GM15510 (cell line): ENCODE data around the gene MOB3A.

Source experiments
- POLR2A ChIP-seq: IDR thresholded peaks from 3 replicates; pipeline ENCODE4 v1.6.1; 2011; ENCODE audit warnings: borderline replicate concordance; ENCODE audit not compliant: insufficient read length; ENCODE audit errors: extremely low read depth

Gene MOB3A

DNA sequence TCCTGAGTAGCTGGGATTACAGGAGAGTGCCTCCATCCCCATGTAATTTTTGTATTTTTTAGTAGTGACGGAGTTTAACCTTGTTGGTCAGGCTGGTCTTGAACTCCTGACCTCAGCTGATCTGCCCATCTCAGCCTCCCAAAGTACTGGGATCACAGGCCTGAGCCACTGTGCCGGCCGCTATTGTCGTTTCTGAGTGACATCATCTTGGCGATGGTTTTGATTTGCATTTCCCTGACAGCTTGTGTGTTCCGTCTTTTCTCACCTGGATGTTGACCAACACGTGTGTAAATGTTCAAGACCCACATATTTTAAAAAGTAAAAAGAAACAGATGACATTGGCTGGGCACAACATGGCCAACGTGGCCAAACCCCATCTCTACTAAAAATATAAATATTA, 32.3 kb downstream of the MOB3A start:
- no peak for TF ChIP-seq POLR2A

DNA sequence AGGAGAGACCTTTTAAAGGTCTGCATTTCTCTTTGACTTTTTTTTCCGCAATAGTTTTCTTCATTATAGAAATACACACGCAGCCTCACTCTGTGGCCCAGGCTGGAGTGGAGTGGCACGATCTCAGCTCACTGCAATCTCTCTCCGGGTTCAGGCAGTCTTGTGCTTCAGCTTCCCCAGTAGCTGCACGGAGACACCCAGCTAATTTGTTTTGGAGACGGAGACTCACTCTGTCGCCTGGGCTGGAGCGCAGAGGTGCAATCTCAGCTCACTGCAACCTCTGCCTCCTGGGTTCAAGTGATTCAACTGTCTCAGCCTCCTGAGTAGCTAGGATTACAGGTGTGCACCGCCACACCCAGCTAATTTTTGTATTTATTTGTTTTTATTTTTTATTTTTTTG, 33.4 kb downstream of the MOB3A start:
- TF ChIP-seq POLR2A: no peak

DNA sequence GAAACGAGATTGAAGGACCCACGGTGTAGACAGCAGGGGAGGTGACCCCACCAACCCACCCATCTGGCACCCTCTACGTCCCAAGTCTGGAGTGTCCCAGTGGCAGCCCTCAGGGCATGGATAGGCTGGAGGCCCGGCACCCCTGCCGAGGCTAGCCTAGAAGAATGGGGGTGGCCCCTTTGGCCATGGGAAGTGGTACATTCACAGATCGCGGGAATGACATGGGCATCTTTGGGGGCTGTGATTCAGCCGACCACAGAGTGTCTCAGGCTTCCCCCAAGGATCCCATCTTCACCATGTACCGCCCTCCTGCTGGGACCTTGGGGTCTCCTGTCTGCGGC, 33.8 kb downstream of the MOB3A start:
- no peak for TF ChIP-seq POLR2A

- TF ChIP-seq POLR2A: peak; percentile 69
Observed at GRCh38 chr19:2061495-2062388, 34.4 kb downstream of the MOB3A start.

- TF ChIP-seq POLR2A: peak; percentile 59
Observed at GRCh38 chr19:2060884-2061494, 35.1 kb downstream of the MOB3A start.

GRCh38 chr19:2059422-2060201, 36.5 kb downstream of the MOB3A start:
- TF ChIP-seq POLR2A: no peak

DNA sequence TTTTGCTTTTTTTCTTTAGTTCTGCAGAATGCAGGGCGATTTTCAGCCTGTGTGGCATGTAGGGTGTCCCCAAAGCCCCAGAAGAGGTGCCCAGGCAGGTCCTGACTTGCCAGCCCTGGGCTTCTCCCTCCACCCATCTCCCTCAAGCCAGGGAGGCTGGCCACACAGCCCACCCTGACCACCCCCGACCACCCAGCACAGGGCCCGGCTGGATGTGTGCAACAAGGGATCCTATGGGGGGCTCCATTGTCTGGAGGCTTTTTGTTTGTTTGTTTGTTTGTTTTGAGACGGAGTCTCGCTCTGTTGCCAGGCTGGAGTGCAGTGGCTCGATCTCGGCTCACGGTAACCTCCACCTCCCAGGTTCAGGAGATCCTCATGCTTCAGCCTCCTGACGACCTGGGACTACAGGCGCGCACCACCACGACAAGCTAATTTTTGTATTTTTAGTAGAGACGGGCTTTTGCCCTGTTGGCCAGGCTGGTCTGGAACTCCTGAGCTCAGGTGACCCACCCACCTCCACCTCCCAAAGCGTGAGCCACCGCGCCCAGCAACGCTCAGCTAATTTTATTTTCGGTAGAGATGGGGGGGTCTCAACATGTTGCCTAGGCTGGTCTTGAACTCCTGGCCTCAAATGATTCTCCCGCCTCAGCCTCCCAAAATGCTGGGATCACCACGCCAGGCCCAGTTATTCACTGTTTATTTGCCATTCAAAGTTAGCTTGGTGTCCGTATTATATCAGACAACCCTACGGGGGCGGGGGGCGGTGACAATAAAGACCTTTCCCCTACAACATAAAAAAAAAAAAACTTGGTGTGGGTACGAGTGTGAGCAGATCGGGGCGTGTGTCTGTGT, 37.3 kb downstream of the MOB3A start:
- TF ChIP-seq POLR2A: no peak

- TF ChIP-seq POLR2A: no peak
Observed at GRCh38 chr19:2057484-2058469, 38.3 kb downstream of the MOB3A start.

GRCh38 chr19:2056837-2057192, 39.3 kb downstream of the MOB3A start:
- no peak for TF ChIP-seq POLR2A

DNA sequence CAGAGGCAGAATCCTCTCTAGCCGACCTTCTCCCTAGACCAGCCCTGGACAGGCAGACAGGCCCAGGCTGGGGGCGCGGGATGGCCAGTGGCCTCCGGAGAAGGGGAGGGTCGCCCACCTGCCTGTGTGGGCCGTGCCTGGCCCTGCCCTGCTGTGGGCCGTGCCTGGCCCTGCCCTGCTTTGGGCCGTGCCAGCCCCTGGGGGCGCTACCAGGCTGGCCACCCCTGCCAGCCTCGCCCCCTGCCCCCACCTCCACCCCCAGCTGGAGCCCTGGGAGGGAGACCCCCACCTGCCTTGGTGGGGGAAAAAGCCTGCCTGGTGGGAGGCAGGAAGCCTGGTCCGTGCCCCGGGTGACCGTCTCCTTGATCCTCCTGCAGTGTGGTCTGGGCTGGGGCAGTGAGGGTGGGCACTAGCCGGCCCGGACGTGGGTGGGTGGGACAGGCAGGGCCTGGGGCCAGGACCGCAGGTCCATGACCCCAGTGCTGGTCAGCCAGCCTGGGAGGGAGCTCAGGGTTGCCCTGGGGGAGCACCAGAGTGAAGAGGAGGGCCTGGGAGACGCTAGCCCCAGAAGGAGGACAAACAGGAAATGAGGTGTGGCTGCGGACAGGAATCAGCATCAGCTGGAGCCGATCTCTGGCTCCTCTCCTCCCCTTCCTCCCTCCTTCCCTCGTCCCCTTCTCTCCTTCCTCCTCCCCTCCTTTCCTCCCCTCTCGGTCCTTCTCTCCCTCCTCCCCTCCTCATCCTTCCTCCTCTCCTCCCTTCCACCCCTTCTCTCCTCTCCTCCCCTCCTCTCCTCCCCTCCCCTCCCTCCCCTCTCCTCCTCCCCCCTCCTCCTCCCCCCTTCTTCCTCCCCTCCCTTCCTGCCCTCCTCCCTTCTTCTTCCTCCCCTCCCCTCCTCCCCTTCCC, 39.9 kb downstream of the MOB3A start:
- peak; percentile 37 for TF ChIP-seq POLR2A

DNA sequence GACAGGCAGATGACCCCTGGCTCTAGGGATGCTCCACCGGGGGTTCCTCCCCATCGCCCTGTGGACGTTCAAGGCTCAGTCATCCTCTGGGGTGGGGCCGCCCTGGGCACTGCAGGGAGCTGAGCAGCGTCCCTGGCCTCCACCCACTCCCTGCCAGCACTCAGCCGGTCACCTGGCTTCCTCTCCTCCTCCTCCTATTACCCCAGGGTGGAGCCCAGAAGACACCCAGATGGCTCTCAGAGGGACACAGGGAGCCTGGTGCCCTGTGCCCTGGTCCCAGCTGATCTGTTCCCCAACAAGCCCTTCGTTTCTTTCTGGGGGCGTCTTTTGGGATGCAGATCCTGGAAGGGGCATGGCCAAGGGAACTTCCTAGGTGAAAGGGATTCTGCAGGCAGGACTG, 41.4 kb downstream of the MOB3A start:
- TF ChIP-seq POLR2A: peak; percentile 32

DNA sequence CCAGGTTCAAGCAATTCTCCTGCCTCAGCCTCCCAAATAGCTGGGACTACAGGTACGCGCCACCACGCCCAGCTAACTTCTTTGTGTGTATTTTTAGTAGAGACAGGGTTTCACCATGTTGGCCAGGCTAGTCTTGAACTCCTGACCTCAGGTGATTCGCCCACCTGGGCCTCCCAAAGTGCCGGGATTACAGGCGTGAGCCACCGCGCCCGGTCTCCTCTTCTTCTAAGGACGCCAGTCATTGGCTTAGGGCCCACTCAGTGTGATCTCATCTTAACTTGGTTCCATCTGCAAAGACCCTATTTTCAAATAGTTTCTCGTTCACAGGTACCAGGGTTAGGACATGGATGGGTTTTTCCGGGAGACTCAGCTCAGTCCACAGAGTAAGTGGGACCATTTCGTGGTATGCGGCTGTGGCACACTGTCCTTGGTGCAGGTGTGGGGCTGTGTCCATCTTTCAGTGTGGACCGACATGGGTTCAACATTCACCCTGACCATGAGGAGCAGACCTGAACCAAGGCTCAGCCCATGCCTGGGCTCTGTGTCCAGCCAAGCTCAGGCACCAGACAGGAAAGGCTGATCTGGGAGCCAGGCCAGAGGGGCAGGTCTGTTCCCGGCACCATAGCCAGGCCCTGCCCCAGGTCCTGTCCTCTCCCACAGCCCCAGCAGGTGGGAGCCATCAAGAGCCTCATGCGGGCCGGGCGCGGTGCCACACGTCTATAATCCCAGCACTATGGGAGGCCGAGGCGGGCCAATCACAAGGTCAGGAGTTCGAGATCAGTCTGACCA, 42.3 kb downstream of the MOB3A start:
- TF ChIP-seq POLR2A: no peak
